CD4-positive, alpha-beta T cell treated with Interleukin-17A for 1 hour (primary cell): ENCODE data around the gene SKI.
"Not testable (repeated sequence)": the region's sequence is repeated elsewhere in the genome, so short reads cannot be mapped to it uniquely, and the experiment has no call there.

ENCODE experiments used
- DNase-seq: peaks from one replicate; pipeline ENCODE4 v3.0.0-alpha.2; 2020

SKI gene

DNA sequence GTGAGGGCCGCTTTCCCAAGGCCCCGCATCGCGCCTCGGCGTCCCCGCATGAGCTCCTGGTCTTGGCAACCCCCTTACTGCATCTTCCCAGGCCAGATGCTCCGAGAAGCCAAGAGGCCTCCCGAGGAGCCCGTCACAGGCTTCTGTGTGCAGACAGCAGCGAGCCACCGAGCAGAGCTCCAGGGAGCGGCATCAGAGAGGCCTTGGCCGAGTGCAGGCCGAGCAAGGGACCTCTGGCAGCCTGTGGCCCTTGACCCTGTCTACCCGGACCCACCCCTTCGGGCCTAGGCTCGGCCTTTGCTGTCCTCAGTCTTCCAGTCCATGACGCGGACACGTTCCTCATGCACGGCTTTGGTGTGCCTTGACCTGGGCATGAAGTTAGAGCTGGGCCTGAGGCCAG, 99.7 kb downstream of the SKI start:
- DNase-seq: no peak

DNA sequence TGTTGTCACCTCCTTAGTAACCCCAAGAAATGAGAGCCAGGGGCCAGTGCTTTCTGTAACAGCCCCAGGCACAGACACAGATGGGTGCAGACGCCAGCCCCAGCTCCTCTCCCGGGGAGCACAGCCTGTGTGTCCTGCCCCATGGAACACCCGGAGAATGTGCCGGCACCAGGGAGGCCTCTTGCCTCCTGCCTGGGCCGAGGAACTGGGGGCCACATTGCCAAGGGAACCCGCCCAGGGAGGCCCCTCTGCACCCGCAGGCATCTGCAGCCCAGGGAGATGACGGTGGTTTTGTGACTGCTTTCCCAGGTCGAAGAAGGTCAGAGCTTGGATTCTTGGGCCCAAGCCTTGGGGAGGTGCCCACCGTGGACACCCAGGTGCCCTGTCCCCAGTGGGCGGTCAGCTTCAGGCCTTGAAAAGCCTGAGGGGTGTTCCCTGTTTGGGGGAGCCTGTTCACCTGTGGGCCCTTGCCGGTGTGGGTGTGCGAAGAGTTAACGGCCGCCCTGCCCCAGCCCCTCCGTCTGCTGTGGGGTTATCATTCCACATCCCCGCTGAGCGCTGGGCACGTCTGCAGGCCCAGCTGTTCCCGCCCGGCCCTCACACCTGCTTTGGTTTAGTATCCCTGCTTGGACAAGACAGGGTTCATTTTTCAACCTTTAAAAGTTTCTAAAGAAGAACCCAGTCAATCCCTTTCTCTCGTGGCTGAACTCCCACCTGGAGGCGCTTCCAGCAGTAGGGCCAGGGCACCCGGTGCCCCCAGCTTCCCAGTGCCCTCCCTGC, 100.7 kb downstream of the SKI start:
- no peak for DNase-seq

DNA sequence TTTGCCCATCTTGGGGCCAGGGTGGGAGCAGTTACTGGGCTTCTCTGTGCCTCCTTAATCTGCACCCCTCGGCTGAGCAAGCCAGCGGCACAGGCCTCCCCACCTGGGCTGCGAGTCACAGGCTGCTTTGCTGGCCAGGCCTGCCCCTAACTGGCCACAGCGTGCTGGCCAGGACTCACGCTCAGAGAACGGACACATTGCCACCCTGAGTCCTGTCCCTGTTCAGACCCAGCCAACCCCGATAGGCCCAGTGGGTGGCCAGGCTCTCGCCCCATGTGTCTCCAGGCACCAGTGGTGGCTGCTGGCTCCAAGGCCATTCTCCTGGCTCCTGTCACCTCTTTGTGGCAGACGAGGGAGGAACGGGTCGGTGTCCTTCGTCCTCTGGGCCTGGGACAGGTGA, 101.9 kb downstream of the SKI start:
- no peak for DNase-seq

DNA sequence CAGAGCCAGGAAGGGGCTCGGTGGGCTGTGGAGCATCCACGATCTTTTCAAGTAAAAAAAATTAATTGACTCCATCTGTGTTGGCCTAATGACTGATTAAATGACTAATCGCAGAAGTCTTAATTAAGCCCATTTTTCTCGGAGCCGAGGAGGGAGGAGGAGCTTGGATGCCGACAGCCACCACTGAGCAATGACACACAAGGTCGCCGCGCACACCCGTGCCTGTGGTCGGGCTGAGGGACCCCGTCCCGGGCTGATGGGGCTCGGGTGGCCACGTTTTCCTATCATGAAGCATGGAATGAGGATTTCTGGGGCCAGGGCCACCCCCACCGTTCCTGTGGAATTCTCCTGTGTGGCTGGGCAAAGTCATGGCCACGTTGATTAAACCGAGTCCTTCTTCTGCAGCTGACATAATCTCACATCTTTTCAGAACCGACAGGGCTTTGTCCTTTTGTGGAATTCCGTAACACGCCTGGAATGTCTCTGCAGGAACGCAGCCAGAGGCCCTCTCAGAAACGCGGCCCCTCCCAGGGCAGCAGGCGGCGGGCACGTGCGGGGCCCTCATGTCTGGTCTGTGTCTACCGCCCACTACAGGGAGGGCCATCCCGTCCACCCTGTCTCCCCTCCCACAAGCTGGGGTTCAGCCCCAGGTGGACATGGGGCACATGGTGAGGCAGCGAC, 102.5 kb downstream of the SKI start:
- no peak for DNase-seq

DNA sequence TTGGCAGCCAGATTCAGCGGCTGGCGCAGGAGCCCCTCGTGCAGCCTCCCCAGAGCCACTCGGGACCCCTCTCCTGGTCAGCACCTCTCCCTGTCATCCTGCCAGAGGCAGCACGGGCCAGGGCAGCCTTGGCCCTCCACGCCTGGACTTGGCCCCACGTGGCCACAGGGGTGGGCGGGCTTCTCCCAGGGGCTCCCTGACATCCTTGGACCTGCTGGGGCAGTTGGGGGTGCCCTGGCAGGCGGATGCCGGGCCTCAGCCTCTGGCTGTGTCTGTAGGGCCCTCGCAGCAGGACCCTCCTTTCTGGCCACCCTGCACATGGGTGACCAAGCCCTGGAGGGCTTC, 103.1 kb downstream of the SKI start:
- no peak for DNase-seq

DNA sequence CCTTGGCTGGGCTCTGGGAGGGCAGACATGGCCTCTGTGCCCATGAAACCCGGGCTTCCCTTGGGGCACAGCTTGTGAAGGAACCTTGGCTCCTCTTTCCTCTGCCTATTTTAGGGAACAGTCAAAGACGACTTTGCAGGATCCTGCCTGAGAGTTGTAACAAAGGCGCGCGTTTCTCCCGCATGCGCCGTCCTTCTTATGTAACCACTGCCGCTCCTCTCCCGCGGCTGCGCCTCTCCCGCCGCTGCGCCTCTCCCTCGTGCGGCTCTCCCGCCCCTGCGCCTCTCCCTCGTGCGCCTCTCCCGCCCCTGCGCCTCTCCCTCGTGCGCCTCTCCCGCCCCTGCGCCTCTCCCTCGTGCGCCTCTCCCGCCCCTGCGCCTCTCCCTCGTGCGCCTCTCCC, 103.5 kb downstream of the SKI start:
- not testable (repeated sequence) for DNase-seq

DNA sequence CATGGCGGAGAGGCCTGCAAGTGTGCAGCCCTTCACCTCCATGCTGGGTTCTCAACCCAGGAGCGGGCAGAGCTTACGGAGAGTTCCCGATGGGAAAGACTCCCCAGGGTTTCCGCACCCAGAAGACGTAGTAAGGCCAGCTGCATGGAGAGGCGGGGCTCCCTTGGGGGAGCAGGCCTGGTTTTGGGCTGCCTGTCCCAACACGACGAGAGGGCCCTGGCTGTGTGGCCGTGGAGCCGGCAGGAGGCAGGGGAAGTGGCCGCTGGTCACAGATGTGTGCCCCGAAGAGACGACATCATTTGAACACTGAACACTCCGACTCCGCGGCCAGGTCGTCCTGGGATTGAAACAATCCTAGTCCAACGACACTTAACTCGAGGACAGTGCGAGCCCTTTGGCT, 106.2 kb downstream of the SKI start:
- DNase-seq: no peak

DNA sequence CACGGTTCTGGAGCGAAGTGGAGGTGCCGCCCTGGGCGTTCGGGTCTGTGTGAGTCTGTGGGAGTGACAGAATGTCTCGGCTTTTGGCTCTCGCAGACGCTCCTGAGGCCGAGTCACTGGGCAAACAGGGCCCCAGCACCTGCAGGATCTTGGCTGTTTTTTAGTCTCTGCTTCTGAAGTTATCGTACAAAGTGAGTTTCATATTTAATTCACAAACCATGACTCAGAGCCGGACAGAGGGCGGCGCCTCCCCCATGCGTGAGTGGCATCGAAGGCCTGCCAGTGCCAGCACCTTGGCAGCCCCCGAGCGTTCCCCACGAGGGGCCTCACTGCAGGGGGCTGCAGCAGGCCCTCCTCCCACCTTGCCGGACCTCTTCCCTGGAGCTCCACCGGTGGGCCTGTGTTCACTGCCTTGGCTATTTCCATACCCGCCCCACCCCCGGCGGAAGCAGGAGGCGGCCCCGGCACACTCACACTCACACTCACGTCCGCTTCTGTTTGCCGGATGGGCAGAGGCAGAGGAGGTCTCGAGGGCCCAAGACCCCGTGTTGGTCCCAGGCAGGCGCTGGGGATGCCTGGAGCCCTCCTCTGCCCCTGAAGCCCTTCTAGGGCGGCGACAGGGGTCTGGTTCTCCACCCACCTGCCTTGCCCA, 106.9 kb downstream of the SKI start:
- DNase-seq: no peak

DNA sequence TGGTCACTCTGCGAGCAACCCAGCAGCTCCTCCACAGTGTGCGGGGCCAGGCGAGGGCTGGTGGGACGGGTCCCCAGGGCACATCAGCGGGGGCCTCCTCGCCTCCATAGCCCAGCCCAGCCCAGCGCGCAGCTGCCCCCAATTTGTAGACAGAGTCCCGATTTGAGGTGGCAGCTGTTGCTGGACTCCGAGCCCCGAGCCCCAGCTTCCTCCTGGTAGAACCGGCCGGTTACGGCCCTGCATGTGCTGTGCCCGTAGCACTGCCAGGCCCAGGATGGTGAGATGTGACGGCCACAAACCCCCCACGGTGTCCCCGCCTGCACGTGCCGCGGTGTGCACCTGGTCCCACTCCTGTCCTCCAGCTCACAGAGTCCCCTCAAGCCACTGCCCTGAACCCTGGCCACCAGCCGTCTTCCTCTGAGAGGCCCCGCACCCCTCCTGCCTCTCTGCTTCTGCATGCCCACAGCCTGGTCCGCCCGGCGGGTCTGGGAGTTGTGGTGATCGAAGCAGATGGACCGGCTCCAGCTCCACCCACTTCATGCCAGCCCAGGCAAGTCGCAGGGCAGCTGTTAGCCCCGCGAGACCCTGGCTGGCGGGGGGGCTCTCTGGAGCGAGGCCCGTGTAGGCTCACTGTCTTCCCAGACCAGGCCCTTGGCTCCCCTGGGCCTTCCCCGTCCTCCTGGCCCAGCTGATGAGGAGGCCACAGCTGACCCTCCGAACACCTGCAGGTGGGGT, 107.8 kb downstream of the SKI start:
- no peak for DNase-seq

DNA sequence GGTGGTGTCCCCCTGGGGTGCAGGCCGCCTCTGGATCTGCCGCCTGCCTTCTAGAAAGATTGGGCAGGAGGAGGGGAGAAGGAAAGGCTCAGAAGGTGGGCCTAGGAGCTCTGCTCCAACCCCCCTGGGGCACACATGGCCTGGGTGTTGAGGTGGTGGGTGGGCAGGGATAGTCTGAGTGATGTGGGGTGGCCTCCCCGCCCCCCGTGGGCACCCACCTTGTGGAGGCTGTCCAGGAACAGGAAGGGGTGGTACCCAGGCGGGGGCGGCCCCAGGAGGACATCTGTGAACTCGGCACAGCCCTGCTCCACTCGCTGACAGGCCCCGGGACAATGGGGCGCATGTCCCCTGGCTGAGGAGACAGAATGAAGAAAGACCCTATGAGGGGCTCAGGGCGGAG, 108.4 kb downstream of the SKI start:
- no peak for DNase-seq

DNA sequence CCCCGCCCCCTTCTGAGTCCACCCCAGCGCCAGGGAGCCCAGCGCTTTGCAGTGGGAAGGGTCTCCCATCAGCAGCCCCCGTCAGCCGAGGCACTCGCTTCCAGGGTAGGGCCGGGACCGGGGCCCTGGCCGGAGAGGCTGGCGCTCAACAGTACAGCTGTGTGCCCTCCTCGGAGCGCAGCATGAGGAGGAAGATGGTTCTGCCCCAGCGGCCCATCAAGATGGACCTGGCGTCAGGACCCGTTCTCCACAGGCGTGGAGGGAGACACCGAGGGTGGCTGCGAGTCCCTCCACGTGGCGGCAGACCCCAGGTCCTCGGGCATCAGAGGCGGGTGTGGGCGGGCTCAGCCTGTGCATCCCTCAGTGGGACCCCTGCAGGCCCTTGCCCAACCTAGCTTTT, 109.0 kb downstream of the SKI start:
- no peak for DNase-seq

DNA sequence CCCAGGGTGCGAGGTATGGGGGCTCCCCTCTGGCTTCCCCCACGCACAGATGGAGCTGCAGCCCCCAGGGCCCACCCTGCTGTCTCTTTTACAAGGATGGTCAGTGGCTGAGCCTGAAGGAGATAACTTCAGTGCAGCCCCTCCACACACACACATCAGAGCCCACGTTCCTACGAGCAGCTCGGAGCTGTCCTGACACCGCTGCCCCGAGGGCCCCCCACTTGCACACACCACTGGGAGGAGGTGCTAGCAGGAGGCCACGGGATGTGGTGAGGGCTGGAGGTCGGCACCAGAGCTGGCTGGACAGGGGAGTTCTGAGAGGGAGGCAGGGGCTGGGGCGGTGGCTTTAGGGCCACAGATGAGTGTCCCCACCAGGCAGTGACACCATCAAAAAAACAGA, 109.4 kb downstream of the SKI start:
- no peak for DNase-seq

DNA sequence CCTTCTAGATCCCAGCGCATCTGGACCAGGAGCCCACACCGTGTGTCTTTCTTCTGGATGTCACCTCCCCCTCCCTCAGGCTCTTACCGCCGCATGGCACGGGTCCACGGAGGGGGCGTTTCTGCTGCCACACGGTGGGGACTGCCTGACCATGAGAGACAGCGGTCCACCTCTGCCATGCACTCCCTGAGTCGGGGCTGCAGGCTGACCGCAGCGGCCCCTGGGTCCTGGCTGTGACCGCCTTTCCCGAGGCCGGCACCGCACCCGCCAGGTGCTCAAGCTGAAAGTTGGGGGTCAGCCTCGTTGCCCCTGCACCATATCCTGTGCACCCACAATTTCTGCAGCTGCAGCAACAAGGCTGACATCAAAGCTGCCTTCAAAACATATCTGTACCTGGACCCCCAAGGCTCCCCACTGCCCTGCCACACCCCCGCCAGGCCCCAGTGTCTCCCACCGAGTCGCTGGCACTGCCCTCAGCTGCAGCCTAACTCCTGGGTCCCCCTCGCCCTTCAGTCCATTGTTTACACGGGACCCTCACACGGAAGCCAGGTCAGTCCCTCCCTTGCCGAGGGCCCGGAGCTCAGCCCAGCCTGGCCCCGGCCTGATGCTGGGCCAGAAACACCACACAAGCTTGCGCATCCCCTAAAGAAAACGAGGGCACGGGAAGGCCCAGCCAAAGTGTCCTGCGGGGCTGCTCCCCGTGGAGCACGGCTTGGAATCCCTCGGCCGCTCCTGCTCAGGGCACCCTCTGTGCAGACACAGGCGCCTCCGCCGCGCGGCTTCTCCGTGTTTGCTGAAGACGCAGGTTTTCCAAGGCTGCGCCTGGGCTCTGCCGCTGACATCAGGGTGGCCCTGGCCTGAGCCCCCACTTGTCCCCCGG, 111.3 kb downstream of the SKI start:
- DNase-seq: no peak

DNA sequence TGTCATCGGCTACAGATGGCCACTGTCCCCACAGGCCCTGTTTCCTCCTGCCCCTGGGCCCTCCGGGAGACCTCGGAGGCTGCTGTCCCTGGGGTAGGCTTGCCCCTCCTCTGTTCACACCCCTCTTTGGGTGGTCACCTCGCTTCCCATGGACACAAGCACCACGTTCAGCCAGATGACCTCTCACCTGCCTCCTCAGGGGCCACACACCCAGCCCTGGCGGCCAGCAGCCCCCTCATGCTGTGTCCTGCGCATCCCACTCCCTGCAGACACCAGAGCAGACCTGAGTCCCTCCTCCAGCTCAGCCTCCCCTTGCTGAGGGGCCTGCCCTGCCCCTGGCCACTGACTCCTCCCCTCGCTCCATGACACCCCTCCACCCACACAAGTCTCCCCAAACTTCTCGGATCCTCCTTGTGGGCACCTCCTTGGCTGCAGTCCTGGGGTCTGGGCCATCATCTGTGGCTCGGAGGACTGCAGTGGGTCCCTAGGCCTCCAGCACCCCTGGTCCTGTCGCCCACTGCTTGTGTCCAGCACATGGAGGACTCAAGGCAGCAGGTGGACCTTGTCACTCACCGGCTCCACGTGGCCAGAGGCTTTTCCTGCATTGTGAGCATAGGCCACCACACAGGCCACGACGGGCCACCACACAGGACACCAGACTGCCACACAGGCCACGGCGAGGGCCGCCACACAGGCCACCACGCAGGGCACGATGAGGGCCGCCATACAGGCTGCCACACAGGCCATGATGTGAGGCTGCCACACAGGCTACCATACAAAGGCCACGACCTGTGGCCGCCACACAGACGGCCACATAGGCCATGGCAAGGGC, 112.2 kb downstream of the SKI start:
- no peak for DNase-seq

DNA sequence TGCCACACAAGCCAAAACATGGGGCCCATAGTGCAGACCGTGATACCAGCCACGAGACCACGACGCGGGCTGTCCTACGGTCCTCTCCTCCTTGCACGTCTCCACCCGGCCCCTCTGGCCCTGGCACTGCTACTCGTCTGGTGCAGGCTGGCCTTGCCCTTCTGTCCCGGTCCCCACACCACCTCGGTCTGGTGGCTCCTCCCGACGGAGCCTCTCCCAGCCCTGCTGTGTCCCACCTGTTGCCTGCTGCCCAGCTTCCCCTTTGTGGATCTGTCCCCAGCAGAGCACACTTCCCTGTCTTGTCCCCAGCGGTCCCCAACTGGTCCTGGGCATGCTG, 112.8 kb downstream of the SKI start:
- DNase-seq: no peak

DNA sequence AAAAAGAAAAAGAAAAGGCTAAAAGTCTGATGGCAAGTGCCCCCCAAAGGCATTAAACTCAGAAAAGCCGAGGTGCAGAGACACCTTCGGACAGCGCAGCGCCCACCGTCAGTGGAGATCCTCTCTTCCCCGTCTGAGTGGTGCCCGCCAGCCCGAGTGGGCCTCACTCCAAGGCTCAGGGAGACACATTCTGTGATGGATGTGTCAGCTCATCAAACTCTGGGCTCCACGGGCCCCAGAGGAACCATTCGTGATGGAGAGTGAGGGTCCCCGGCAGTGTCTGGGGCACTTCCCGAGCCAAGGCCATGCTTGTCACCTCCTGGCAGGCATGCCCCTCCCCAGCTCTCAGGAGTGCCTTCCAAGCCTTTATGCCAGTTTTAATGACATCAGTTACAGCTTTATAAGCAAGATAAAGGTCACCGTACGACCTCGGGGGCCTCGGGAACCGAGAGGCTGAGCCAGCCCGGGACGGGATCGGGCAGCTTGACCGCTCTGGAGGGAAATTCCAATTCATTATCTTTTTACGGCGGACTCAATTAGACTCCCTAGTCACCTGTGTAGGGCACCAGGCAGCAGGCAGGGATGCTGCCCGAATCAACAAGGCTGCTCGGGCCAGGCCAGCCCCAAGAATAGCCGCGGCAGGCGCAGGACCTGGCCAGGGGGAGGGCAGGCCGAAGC, 113.7 kb downstream of the SKI start:
- no peak for DNase-seq

DNA sequence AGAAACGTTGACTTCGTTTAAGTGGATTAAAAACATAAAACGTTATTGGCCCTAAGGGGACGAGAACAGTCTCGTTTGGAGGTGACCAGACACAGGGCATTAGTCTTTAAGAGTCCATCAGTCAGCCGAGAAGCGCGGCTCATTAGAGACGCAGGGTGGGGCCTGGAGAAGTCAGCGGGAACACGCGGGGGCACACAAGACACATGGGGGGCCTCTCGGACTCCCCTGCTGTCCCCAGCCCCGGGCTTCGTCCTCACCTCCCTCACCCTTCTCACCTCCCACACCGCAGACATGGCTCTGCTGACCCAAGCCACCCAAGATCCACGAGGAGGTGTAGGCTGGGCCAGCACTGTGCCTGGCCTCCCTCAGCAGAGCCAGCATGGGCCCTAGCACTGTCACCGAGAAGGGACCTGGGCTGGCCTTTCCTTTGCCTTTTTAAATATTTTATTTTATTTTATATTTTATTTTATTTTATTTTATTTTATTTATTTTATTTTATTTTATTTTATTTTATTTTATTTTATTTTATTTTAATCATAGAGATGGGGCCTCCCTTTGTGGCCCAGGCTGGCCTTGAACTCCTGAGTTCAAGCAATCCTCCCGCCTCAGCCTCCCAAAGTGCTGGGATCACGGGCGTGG, 114.4 kb downstream of the SKI start:
- DNase-seq: no peak

DNA sequence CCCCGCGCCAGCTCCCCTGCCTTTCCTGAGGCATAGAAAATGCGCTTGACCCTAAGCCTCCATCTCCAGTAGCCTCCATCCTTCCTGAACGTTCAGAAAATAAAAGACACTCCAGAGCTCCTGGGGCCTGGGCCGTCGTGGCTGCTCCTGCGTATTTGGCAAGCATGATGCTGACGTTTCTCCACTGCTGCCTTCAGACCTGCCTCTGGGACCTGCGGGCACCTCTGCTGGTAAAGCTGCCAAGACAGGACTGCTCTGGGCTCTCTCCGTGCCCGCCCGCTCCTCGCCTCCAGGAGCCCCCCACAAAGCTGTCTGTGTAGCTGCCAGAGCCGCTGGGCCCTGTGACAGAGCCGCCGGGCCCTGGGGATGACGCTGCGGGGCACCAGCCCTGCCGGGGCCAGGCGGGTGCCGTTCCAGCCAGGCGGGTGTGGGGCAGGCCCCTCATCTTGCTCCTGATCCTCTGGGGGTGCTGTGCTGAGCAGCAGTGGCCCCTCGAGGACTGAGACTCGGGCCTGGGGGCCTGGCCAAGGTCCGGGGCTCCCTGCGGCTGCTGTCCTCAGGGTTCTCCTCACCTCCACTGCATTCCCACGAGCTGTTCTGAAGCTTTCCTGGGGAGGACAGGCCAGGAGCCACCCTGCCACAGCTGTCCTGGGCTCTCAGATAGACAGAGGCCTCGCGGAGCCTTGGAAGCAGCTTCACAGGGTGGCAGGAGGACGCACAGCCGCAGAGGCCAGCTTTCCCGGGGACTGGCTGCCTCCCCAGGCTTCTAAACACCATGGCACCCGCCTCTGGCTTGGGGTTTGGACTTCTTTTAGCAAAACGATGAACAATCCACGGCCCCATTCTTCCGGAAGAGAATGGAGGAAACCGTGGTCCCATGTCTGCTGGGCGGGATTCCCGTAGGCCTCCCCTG, 115.2 kb downstream of the SKI start:
- DNase-seq: no peak

DNA sequence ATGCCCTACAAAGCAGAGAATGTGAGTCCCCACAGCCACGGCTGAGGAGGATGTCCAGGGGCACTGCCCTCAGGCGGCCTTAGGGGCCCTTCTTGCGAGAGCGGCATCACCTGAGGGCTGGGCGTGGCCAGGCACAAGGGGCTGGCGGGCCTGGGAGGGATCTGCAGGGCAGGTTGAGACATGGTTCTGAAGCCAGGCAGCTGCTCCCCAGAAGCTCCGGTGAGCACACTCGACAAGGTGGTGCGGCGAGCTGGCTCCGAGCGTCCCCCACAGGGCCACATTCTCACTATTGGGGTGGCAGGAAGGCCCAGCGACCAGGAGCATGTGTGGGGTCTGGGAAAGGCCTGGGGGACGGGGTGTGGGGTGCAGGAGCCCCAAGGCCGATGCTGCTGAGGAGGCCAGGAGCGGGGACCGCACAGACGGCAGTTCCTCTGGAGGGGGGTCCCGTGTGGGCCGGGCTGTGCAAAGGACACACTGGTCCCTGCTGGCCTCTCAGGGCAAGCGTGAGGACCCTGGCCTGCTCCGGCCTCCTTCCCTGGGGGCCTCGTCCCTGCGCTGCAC, 116.1 kb downstream of the SKI start:
- no peak for DNase-seq
